A549 (cell line): ENCODE data around the gene ATP6AP1. TPM values are rescaled to one million over a fixed set of nuclear protein-coding genes. Genes with fewer than 3 reads are reported as not detected.
A peak's percentile ranks its signal among the peaks of the same experiment; 100 is the strongest.

Source experiments
- ATAC-seq, 2 experiments: fragments of 200-7000 bp in 1 of 2; fragments of >200 bp in 1 of 2; cut with Nextera tagmentation in 1 of 2; cut with Tn5 transposase in 1 of 2; 3 replicates each; pipeline versions ENCODE4 v1.8.0 to v1.9.1; 2018 to 2020; ENCODE audit warnings: mild to moderate bottlenecking in 1 of 2, moderate library complexity in 1 of 2
- CTCF ChIA-PET: fragments of 300-600 bp; sonication (Branson Sonifier 250); formaldehyde crosslinking; extraction: SDS; loops from one replicate; lab custom pipeline; 2021; ENCODE audit warnings: antibody characterized with exemption, inconsistent platforms; lab: Yijun Ruan, JAX
- POLR2A ChIA-PET: fragments of 350-600 bp; formaldehyde crosslinking; extraction: SDS; loops from one replicate; lab custom pipeline; 2021; ENCODE audit warnings: antibody characterized with exemption, inconsistent platforms; lab: Yijun Ruan, JAX
- DNase-seq, 2 experiments: peaks; one replicate each; pipeline versions ENCODE4 v3.0.0 to v3.0.0-alpha.2; 2011 to 2016; ENCODE audit warnings: low read depth in 1 of 2, low spot score in 1 of 2
- FAIRE-seq: peaks from 2 replicates; lab custom pipeline; 2011; peaks lifted over from hg19 to GRCh38; lab: Jason Lieb, UNC
- H3K27ac ChIP-seq, 2 experiments: fragments of >200 bp; sonication (Bioruptor Twin); formaldehyde crosslinking; 3 replicates each; pipeline ENCODE4 v1.5.1; 2016 to 2017
- H3K4me1 ChIP-seq: fragments of >200 bp; sonication (Bioruptor Twin); formaldehyde crosslinking; 3 replicates; pipeline ENCODE4 v1.6.1; 2016
- H3K4me2 ChIP-seq: fragments of >200 bp; sonication (Bioruptor Twin); formaldehyde crosslinking; 3 replicates; pipeline ENCODE4 v1.6.1; 2016
- H3K4me3 ChIP-seq: fragments of >200 bp; sonication (Bioruptor Twin); formaldehyde crosslinking; 3 replicates; pipeline ENCODE4 v1.5.1; 2016
- H3K9me3 ChIP-seq: fragments of >200 bp; sonication (Bioruptor Twin); formaldehyde crosslinking; 3 replicates; pipeline ENCODE4 v1.6.1; 2016
- CEBPB ChIP-seq, 2 experiments: fragments of >200 bp in 1 of 2; sonication (Bioruptor Twin) in 1 of 2; formaldehyde crosslinking in 1 of 2; IDR thresholded peaks; 2 replicates each; pipeline ENCODE4 v1.6.1; 2012 to 2016
- CTCF ChIP-seq: fragments of >200 bp; sonication (Bioruptor Twin); formaldehyde crosslinking; IDR thresholded peaks from 3 replicates; pipeline ENCODE4 v1.5.1; 2016
- EHMT2 ChIP-seq: fragments of 200-600 bp; sonication (generic); IDR thresholded peaks from 2 replicates; pipeline ENCODE4 v1.6.1; 2016; ENCODE audit warnings: antibody characterized with exemption, low read depth, mild to moderate bottlenecking, moderate library complexity
- GATA3 ChIP-seq: IDR thresholded peaks from 2 replicates; pipeline ENCODE4 v1.6.1; 2012; ENCODE audit warnings: borderline replicate concordance
- HMGXB4 ChIP-seq: fragments of 250-450 bp; sonication (Bioruptor Pico); IDR thresholded peaks from 2 replicates; pipeline ENCODE4 v1.5.0; 2021; ENCODE audit warnings: mild to moderate bottlenecking, moderate library complexity, borderline replicate concordance
- JUNB ChIP-seq: fragments of >200 bp; sonication (Bioruptor Twin); formaldehyde crosslinking; IDR thresholded peaks from 2 replicates; pipeline ENCODE4 v1.6.1; 2016
- MYC ChIP-seq: IDR thresholded peaks from 2 replicates; pipeline ENCODE4 v1.6.1; 2012; ENCODE audit warnings: mild to moderate bottlenecking, inconsistent platforms, low read length, improper control_type of control experiment, borderline replicate concordance
- NR3C1 ChIP-seq: fragments of >200 bp; sonication (Bioruptor Twin); formaldehyde crosslinking; IDR thresholded peaks from 3 replicates; pipeline ENCODE4 v1.6.1; 2017
- POLR2AphosphoS2 ChIP-seq: conservative IDR thresholded peaks from 2 replicates; pipeline ENCODE4 v1.6.1; 2012; ENCODE audit warnings: low read length, improper control_type of control experiment, inconsistent platforms
- RARB ChIP-seq: fragments of 250-450 bp; sonication (Bioruptor Pico); IDR thresholded peaks from 2 replicates; pipeline ENCODE4 v1.8.0; 2021; ENCODE audit warnings: mild to moderate bottlenecking, moderate library complexity
- RFX5 ChIP-seq: fragments of 450-650 bp; IDR thresholded peaks from 2 replicates; pipeline ENCODE4 v1.7.1; 2014; ENCODE audit warnings: antibody characterized with exemption, mild to moderate bottlenecking, moderate library complexity
- RNF2 ChIP-seq: fragments of 200-600 bp; sonication (generic); IDR thresholded peaks from 2 replicates; pipeline ENCODE4 v1.6.1; 2016; ENCODE audit warnings: low read depth, mild to moderate bottlenecking, antibody characterized with exemption, moderate library complexity, borderline replicate concordance
- TP53 ChIP-seq: fragments of 250-450 bp; sonication (Bioruptor Pico); IDR thresholded peaks from 2 replicates; pipeline ENCODE4 v1.5.0; 2021; ENCODE audit warnings: mild to moderate bottlenecking, moderate library complexity
- ZC3H11A ChIP-seq: fragments of 450-650 bp; IDR thresholded peaks from 2 replicates; pipeline ENCODE4 v1.6.1; 2014; ENCODE audit warnings: antibody characterized with exemption, mild to moderate bottlenecking
- ZFP36 ChIP-seq: fragments of 450-650 bp; IDR thresholded peaks from 2 replicates; pipeline ENCODE4 v1.6.1; 2014; ENCODE audit warnings: borderline replicate concordance; ENCODE audit not compliant: partially characterized antibody
- WGBS: methylation state at CpG from one replicate; pipeline ENCODE4 v1.1.6; 2017; ENCODE audit errors: missing lambda C conversion rate; 5-methylcytosine and 5-hydroxymethylcytosine counted together
- polyA plus RNA-seq, 4 experiments: library from polyadenylated mRNA; depleted of rRNA in 3 of 4; stranded (reverse); fragments of >200 nt; fragmentation: RNase III in 1 of 4; extraction: RNeasy Plus Mini Kit Qiagen cat#74134 plus additional on column Dnase treatment in 1 of 4; gene quantifications; 2 replicates in 3 of 4; 3 replicates in 1 of 4; pipeline ENCODE4 v1.2.3, GENCODE V29; 2011 to 2017
- TF ChIP-seq, protein P1 (sequence below): IDR thresholded peaks from 2 replicates; pipeline ENCODE4 v1.6.1; 2012
- TF ChIP-seq, protein P2 (sequence below): fragments of 250-450 bp; sonication (Bioruptor Pico); IDR thresholded peaks from 2 replicates; pipeline ENCODE4 v1.5.0; 2020; ENCODE audit warnings: low read depth, mild to moderate bottlenecking, moderate library complexity

The ATP6AP1 gene
- polyA plus RNA-seq, 2 of the 4 experiments (the other 2 are of a cell fraction) = 62.6 to 81.7 TPM

DNA sequence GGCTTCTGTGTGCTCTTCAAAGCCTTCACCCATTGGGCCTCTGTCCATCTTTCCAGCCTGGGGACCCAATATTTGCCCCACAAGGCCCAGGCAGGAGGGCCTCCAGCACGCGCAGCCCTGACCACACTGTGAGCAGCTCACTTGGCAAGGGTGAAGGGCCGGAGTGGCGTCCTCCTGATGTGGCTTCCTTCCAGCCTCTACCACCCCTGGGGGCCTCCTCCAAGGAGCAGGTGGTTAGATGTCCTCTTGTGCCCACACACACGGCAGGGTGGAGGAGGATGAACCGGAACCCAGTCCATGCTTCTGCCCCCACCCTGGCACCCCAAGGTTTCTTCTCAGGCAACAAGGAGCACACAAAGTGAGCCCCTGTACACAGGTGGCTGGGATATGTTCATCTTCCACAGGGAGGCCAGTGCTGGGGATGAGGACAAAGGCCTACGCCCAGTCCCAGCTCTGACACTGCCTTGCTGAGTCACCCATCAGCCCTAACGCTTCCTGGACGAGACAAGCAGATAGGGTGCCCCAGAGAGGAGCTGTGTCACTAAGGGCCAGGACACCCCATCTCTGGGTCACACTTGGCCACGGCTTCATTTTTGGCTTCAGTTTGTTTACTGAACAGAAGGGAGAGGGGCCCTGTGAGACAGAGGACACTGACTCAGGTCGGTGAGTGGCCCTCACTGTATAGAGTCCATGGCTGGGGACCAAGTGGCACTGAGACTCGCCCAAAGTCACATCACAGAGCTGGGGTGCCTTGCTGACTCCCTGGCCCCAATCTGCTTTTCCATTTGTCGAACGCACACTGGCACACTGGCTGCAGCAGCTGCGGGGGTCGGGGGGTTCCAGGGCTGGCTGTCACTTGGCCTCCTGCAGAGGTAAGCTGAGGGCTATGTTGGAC, 56.0 kb downstream of the ATP6AP1 start:
- TF ChIP-seq CEBPB (IDR thresholded peaks at IDR 0.05) (no peak), TP53 (CRISPR knock-in tag) (no peak), ZFP36 (no peak), NR3C1 (no peak), CTCF (no peak), GATA3 (no peak), RARB (CRISPR knock-in tag) (no peak), POLR2AphosphoS2 (no peak), JUNB (no peak), ZC3H11A (no peak), MYC (no peak), EHMT2 (no peak), RNF2 (no peak), RFX5 (no peak), HMGXB4 (CRISPR knock-in tag) (no peak)
- TF ChIP-seq, protein P1, sequence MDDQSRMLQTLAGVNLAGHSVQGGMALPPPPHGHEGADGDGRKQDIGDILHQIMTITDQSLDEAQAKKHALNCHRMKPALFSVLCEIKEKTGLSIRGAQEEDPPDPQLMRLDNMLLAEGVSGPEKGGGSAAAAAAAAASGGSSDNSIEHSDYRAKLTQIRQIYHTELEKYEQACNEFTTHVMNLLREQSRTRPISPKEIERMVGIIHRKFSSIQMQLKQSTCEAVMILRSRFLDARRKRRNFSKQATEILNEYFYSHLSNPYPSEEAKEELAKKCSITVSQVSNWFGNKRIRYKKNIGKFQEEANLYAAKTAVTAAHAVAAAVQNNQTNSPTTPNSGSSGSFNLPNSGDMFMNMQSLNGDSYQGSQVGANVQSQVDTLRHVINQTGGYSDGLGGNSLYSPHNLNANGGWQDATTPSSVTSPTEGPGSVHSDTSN = no peak
- TF ChIP-seq, protein P2, sequence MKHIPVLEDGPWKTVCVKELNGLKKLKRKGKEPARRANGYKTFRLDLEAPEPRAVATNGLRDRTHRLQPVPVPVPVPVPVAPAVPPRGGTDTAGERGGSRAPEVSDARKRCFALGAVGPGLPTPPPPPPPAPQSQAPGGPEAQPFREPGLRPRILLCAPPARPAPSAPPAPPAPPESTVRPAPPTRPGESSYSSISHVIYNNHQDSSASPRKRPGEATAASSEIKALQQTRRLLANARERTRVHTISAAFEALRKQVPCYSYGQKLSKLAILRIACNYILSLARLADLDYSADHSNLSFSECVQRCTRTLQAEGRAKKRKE (CRISPR knock-in tag) = no peak
- no peak overlapping the region for H3K4me3 ChIP-seq
- H3K9me3 ChIP-seq = no peaks in the 10 kb centered on the region
- ChIA-PET CTCF (interaction anchor here (1.7 kb wide), 2 partner anchors 38 to 111 kb away, joined by 4 read pairs; no protein-coding TSS in a partner anchor), POLR2A (no interaction called here)
- peak overlapping the region; percentile 97 to 98; a peak in 5 of 6 replicates for H3K27ac ChIP-seq
- DNase-seq = peak in 1 of 2 experiments; percentile 33
- ATAC-seq = 0 out of 6 replicates have a peak, but pooled peaks of 1 of the 2 experiments have one; percentile 5
- 67% methylated on average over 3 of the region's 16 CpGs for WGBS
- FAIRE-seq = no peak
- peak overlapping the region; percentile 98 for H3K4me2 ChIP-seq
- peaks cover 24% of the 10 kb centered on the region for H3K4me1 ChIP-seq
